ENCODE data around the gene TOMM7. TPM values are rescaled to one million over a fixed set of nuclear protein-coding genes. Genes with fewer than 3 reads are reported as not detected.
A peak's percentile ranks its signal among the peaks of the same experiment; 100 is the strongest.
"Not testable (repeated sequence)": the region's sequence is repeated elsewhere in the genome, so short reads cannot be mapped to it uniquely, and the experiment has no call there.

TOMM7 gene
- total and polyA plus RNA-seq, 9 of the 15 experiments (the other 6 are each of a cell fraction or from before 2014, with no cell fraction given), result 283 to 1,717 (median 638) TPM

GRCh38 chr7:22790640-22791039 lies 32.0 kb downstream of the TOMM7 start:
- POLR2A ChIA-PET; H3K4me2 ChIP-seq (ENCODE audit: insufficient read depth, low read length): not testable (repeated sequence)

GRCh38 chr7:22787951-22788350 lies 34.7 kb downstream of the TOMM7 start:
- H3K9me3 ChIP-seq (replicated peaks; ENCODE audit: control insufficient read depth, insufficient read depth, low read depth, low read length), result no peaks in the 10 kb centered on the region
- in situ Hi-C loops (cut with MboI), result no loop called here
- FAIRE-seq (peak; percentile 68), ATAC-seq (no peak), DNase-seq (ENCODE audit: extremely low read depth in 1 of 4, low spot score in 3 of 4) (no peak)
- CTCF ChIA-PET (ENCODE audit: low intra/inter-chr PET ratio), result no interaction called here
- intact Hi-C loops (cut with micrococcal nuclease), result no loop called here
- H3K27me3 ChIP-seq (ENCODE audit: control insufficient read depth in 2 of 2, insufficient read depth in 2 of 2, low read length in 2 of 2), result no peaks in the 10 kb centered on the region
- H3K4me2 ChIP-seq (ENCODE audit: insufficient read depth, low read length), result no peak overlapping the region
- no TSS peak for BruUV-seq (replicated peaks)
- H4K20me1 ChIP-seq (replicated peaks; ENCODE audit: control insufficient read depth, insufficient read depth, low read length), result no peaks in the 10 kb centered on the region
- H3K27ac ChIP-seq (ENCODE audit: extremely low read depth, low read depth, low read length), result no peak overlapping the region
- POLR2A ChIA-PET, result no interaction called here
- no peak for TF ChIP-seq MCM5 (IDR thresholded peaks at IDR 0.05; ENCODE audit: low read depth)
- TF ChIP-seq RFX5 (IDR thresholded peaks at IDR 0.05; ENCODE audit: low read depth, low read length), result no peak
- TF ChIP-seq SMARCC2 (IDR thresholded peaks at IDR 0.05; ENCODE audit: low read depth), result no peak
- TF ChIP-seq HDAC1 (IDR thresholded peaks at IDR 0.05), result no peak
- no peak for TF ChIP-seq FOXP1 (CRISPR knock-in tag; IDR thresholded peaks at IDR 0.05)
- TF ChIP-seq KLF6 (CRISPR knock-in tag; IDR thresholded peaks at IDR 0.05; ENCODE audit: borderline replicate concordance), result no peak
- no peak for TF ChIP-seq MYNN (IDR thresholded peaks at IDR 0.05)
- TF ChIP-seq MYNN (CRISPR knock-in tag; IDR thresholded peaks at IDR 0.05), result no peak
- no peak for TF ChIP-seq MAFK (IDR thresholded peaks at IDR 0.05; ENCODE audit: low read length)
- no peak for TF ChIP-seq ZNF668 (CRISPR knock-in tag; IDR thresholded peaks at IDR 0.05)
- no peak for TF ChIP-seq ZNF766 (CRISPR knock-in tag; conservative IDR thresholded peaks at IDR 0.05)
- TF ChIP-seq FOXK2 (conservative IDR thresholded peaks at IDR 0.05 in 1 of 2, IDR thresholded peaks at IDR 0.05 in 1 of 2; ENCODE audit: low read depth in 2 of 2), result no peak
- TF ChIP-seq THRB (CRISPR knock-in tag; conservative IDR thresholded peaks at IDR 0.05), result no peak
- no peak for TF ChIP-seq ZNF444 (CRISPR knock-in tag; IDR thresholded peaks at IDR 0.05)
- TF ChIP-seq SMARCA5 (IDR thresholded peaks at IDR 0.05), result no peak
- TF ChIP-seq ZNF174 (CRISPR knock-in tag; IDR thresholded peaks at IDR 0.05), result no peak
- TF ChIP-seq GTF2A2 (tag; IDR thresholded peaks at IDR 0.05), result no peak
- no peaks in the 10 kb centered on the region for H3K9me1 ChIP-seq (ENCODE audit: control insufficient read depth, insufficient read depth, low read length)
- no peaks in the 10 kb centered on the region for H3K36me3 ChIP-seq (ENCODE audit: control insufficient read depth, insufficient read depth, low read length)
- no peaks in the 10 kb centered on the region for H3K79me2 ChIP-seq (ENCODE audit: control insufficient read depth, insufficient read depth, low read length)
- H3K4me3 ChIP-seq, result no peak overlapping the region
- no peaks in the 10 kb centered on the region for H3K4me1 ChIP-seq (replicated peaks in 1 of 2; ENCODE audit: control insufficient read depth in 2 of 2, insufficient read depth in 2 of 2, low read length in 2 of 2)
- H2AFZ ChIP-seq (ENCODE audit: low read depth, low read length), result no peak overlapping the region
- H3K9ac ChIP-seq (ENCODE audit: insufficient read depth in 1 of 2, low read depth in 2 of 2, low read length in 2 of 2), result no peak overlapping the region

More at GRCh38 chr7:22790640-22791039, 32.0 kb downstream of the TOMM7 start:
- DNase-seq (ENCODE audit: extremely low read depth in 1 of 4, low spot score in 3 of 4); H3K9me3 ChIP-seq (replicated peaks; ENCODE audit: control insufficient read depth, insufficient read depth, low read depth, low read length); CTCF ChIA-PET (ENCODE audit: low intra/inter-chr PET ratio); in situ Hi-C loops (cut with MboI); H3K27me3 ChIP-seq (ENCODE audit: control insufficient read depth in 2 of 2, insufficient read depth in 2 of 2, low read length in 2 of 2); intact Hi-C loops (cut with micrococcal nuclease); BruUV-seq (replicated peaks); FAIRE-seq; H3K79me2 ChIP-seq (ENCODE audit: control insufficient read depth, insufficient read depth, low read length); H3K9me1 ChIP-seq (ENCODE audit: control insufficient read depth, insufficient read depth, low read length); H3K4me1 ChIP-seq (replicated peaks in 1 of 2; ENCODE audit: control insufficient read depth in 2 of 2, insufficient read depth in 2 of 2, low read length in 2 of 2); H3K4me3 ChIP-seq; H3K9ac ChIP-seq (ENCODE audit: insufficient read depth in 1 of 2, low read depth in 2 of 2, low read length in 2 of 2); H3K36me3 ChIP-seq (ENCODE audit: control insufficient read depth, insufficient read depth, low read length); ATAC-seq; H3K27ac ChIP-seq (ENCODE audit: extremely low read depth, low read depth, low read length); H4K20me1 ChIP-seq (replicated peaks; ENCODE audit: control insufficient read depth, insufficient read depth, low read length): not testable (repeated sequence)
- TF ChIP-seq EGR1 (conservative IDR thresholded peaks at IDR 0.05), result peak; percentile 52
- 70% methylated on average over 9 of the region's 13 CpGs for WGBS (ENCODE audit: insufficient coverage, low coverage, missing lambda C conversion rate)
- peak overlapping the region; percentile 37; the same call in 1 of the 2 replicates for H2AFZ ChIP-seq (ENCODE audit: low read depth, low read length)

Data from K562 (cell line).